Activated T-cell treated with anti-CD3 and anti-CD28 coated beads, Interleukin-2, amount 50 U/mL, for 24 hours (primary cell): ENCODE measurements around the gene STK4.
A peak's percentile ranks its signal among the peaks of the same experiment; 100 is the strongest.

Experiments used
- DNase-seq: peaks from one replicate; pipeline ENCODE4 v3.0.0-alpha.2; 2020
- H3K27ac Mint-ChIP-seq: 2 replicates; pipeline ENCODE4 v1.8.0; 2020; ENCODE audit warnings: mild to moderate bottlenecking, mixed read lengths
- H3K27me3 Mint-ChIP-seq: 2 replicates; pipeline ENCODE4 v1.8.0; 2020; ENCODE audit warnings: mixed read lengths
- H3K36me3 Mint-ChIP-seq: 2 replicates; pipeline ENCODE4 v1.8.0; 2020; ENCODE audit warnings: low read depth, mixed read lengths
- H3K4me1 Mint-ChIP-seq: 2 replicates; pipeline ENCODE4 v1.8.0; 2020; ENCODE audit warnings: low read depth, mixed read lengths
- H3K4me3 Mint-ChIP-seq: 2 replicates; pipeline ENCODE4 v1.8.0; 2020; ENCODE audit warnings: mild to moderate bottlenecking, moderate library complexity, mixed read lengths
- H3K9me3 Mint-ChIP-seq: 2 replicates; pipeline ENCODE4 v1.8.0; 2020; ENCODE audit warnings: mixed read lengths

STK4 gene

DNA sequence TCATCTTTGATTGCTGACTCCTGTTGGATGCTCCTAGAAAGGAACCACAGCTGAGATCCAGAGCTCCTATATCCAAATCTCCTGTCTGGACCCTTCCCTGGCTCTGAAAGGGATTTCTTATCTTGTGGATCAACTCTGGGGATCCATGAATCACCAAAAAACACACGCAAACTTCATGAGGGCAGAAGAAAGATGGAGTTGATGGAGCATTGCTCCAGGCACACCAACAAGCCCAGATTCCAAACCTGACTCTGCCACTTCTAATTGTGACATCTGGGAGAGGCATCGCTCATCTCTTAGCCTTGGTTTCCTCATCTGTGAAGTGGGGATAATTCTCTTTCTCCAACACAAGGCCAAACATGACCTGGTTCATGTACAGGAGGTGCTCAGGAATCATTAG is 127.9 kb downstream of the STK4 start:
- no peaks in the 10 kb centered on the region for H3K9me3 Mint-ChIP-seq
- DNase-seq = no peak
- no peak overlapping the region for H3K27ac Mint-ChIP-seq
- peaks cover 19% of the 10 kb centered on the region for H3K36me3 Mint-ChIP-seq
- peaks cover 26% of the 10 kb centered on the region for H3K27me3 Mint-ChIP-seq
- no peak overlapping the region for H3K4me3 Mint-ChIP-seq
- peaks cover 14% of the 10 kb centered on the region for H3K4me1 Mint-ChIP-seq

DNA sequence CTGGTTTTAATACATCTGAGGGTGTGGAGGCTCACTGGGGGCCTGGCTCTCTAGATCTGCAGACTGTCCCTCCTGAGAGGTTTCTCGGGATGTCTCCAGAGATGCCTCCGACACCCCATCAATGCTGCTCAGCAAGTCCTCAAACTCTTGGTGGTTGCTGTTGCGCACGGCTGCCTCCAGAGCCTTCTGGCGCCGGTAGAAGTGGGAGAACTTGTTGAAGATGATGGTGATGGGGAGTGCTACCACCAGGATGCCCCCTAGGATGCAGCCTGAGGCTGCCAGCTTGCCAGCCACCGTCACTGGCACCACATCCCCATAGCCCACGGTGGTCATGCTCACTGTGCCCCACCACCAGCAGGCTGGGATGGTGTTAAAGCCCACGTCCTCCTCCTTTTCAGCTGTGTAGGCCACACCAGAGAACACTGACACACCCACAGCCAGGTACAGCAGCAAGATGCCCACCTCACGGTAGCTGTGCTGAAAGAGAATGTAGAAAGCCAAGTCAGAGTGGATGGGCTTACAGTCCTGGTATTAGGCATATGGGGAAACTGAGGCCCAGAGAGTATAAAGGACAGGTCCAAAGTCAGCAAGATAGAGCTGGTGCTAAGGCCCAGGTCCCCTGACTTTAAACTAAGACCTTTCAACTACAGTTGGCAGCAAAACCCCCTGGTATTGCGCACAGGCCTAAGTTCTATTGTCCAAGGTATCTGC is 128.7 kb downstream of the STK4 start:
- Mint-ChIP-seq H3K4me1 (peaks cover 14% of the 10 kb centered on the region), H3K27ac (no peak overlapping the region), H3K27me3 (peaks cover 34% of the 10 kb centered on the region), H3K9me3 (no peaks in the 10 kb centered on the region), H3K4me3 (no peak overlapping the region), H3K36me3 (peaks cover 11% of the 10 kb centered on the region)
- DNase-seq = no peak

GRCh38 chr20:45095805-45096238 is 129.5 kb downstream of the STK4 start:
- H3K36me3 Mint-ChIP-seq = peaks cover 4% of the 10 kb centered on the region
- H3K27ac Mint-ChIP-seq = no peak overlapping the region
- no peak overlapping the region for H3K4me3 Mint-ChIP-seq
- H3K27me3 Mint-ChIP-seq = peaks cover 41% of the 10 kb centered on the region
- H3K9me3 Mint-ChIP-seq = no peaks in the 10 kb centered on the region
- DNase-seq = peak; percentile 65
- peaks cover 15% of the 10 kb centered on the region for H3K4me1 Mint-ChIP-seq

GRCh38 chr20:45096781-45097180 is 130.5 kb downstream of the STK4 start:
- Mint-ChIP-seq H3K9me3 (no peaks in the 10 kb centered on the region), H3K27ac (no peak overlapping the region), H3K4me3 (no peak overlapping the region), H3K36me3 (no peaks in the 10 kb centered on the region), H3K4me1 (peaks cover 18% of the 10 kb centered on the region), H3K27me3 (peaks cover 48% of the 10 kb centered on the region)
- no peak for DNase-seq

DNA sequence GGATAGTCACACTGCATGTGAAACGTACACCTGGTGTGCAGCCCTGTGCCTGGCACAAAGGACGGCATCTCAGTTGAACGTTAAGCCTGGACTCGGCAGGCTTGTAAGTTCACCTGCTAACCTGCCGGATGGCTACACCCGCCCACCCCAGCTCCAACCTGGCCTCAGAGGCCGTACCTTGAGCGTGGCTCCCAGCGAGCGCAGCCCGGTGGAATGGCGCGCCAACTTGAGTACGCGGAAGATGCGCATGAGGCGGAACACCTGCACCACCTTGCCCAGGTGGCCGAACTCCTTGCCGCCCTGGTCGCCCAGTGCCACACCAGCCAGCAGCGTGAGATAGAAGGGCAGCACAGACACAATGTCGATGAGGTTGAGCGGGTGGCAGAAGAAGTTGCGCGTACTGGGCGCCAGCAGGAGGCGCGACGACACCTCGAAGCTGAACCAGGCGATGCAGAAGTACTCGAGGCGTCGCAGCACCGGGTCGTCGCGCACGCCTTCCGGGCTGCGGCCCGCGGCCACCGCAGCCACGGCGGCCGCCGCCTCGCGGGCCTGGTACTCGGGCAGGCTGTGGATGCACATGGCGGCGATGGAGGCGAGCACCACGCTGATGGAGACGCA is 131.3 kb downstream of the STK4 start:
- no peaks in the 10 kb centered on the region for H3K36me3 Mint-ChIP-seq
- peaks cover 53% of the 10 kb centered on the region for H3K27me3 Mint-ChIP-seq
- H3K9me3 Mint-ChIP-seq = no peaks in the 10 kb centered on the region
- H3K4me3 Mint-ChIP-seq = peak overlapping the region; percentile 46
- peak overlapping the region; percentile 75 for H3K27ac Mint-ChIP-seq
- peaks cover 18% of the 10 kb centered on the region for H3K4me1 Mint-ChIP-seq
- peak; percentile 66 for DNase-seq

- Mint-ChIP-seq H3K4me3 (peak overlapping the region; percentile 23), H3K36me3 (no peaks in the 10 kb centered on the region), H3K27me3 (peaks cover 53% of the 10 kb centered on the region), H3K27ac (no peak overlapping the region), H3K4me1 (peaks cover 18% of the 10 kb centered on the region), H3K9me3 (no peaks in the 10 kb centered on the region)
- DNase-seq = peak; percentile 55
These were observed 131.9 kb downstream of the STK4 start for GRCh38 chr20:45098103-45098773.

GRCh38 chr20:45100563-45101245 is 134.4 kb downstream of the STK4 start, which contains the start of gene KCNS1:
Gene KCNS1, minus strand, starts transcription at chr20:45101127. Its CDS starts 1,891 bp downstream, at chr20:45099236.
- Mint-ChIP-seq H3K4me1 (peaks cover 15% of the 10 kb centered on the region), H3K4me3 (no peak within 1 kb of the TSS), H3K27ac (no peak within 1 kb of the TSS), H3K9me3 (no peaks in the 10 kb centered on the region), H3K36me3 (no peaks in the 10 kb centered on the region), H3K27me3 (peaks cover 63% of the 10 kb centered on the region)
- DNase-seq = no peak

DNA sequence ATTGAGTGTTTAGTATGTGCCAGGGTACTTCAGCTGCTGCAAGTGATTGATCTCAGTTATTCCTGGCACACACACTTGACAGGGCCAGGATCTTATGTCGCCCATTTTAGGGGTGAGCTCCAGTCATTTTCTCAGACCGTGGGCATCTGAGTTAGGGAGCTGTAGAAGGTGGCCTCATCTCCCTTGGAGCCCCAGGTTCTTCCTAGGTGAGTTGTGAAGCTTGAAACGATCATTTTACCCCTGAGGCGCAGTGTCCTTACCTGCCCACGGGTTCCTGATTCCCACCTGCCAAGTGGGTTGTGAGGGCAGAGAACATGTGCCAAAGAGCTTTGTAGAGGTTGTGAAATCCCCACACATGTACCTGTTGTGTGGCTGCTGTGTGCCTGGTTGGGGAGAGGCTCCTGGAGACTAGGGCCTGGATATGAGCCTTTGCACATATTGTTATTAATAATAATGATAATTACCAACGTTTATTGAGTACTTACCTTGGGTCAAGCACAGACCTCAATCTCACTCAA is 135.1 kb downstream of the STK4 start:
- Mint-ChIP-seq H3K36me3 (no peaks in the 10 kb centered on the region), H3K9me3 (no peaks in the 10 kb centered on the region), H3K27me3 (peaks cover 57% of the 10 kb centered on the region), H3K4me1 (peaks cover 13% of the 10 kb centered on the region), H3K27ac (no peak overlapping the region), H3K4me3 (no peak overlapping the region)
- no peak for DNase-seq

DNA sequence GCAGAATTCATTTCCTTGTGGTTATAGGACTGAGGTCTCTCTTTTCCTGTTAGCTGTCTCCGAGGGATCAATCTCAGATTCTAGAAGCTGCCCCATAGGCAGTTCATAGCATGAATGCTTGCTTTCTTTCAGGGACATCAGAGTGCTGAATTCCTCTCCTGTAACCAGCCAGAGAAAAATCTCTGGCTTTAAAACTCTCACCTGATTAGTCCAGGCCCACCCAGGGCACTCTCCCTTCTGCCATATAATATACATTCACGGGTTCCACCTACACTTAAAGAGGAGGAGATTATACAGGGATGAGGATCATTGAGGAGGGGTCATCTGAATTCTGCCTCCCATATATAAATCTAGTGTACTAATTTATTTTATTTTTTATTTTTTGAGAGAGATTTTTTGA is 136.8 kb downstream of the STK4 start:
- Mint-ChIP-seq H3K4me3 (no peak overlapping the region), H3K4me1 (peaks cover 8% of the 10 kb centered on the region), H3K36me3 (no peaks in the 10 kb centered on the region), H3K27me3 (peaks cover 44% of the 10 kb centered on the region), H3K9me3 (no peaks in the 10 kb centered on the region), H3K27ac (no peak overlapping the region)
- DNase-seq = no peak

DNA sequence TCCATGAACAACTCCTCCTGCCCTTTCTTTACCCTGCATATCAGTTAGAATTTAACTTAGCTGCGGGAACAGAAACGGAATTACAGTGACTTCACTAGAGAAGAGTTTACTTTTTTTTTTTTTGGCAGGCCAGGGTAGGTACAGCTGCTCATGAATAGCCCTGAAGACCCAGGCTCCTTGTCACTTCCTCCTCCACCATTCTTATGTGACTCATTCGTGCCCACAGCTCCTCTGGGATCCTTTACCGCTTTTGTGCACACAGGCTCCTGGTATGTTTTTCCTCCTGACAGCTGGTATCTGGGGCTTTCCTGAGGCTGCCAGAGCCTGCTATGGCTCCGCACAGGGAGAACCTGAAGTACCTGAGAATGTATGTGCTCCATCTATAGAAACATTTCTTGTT is 138.5 kb downstream of the STK4 start:
- no peaks in the 10 kb centered on the region for H3K36me3 Mint-ChIP-seq
- H3K9me3 Mint-ChIP-seq = no peaks in the 10 kb centered on the region
- no peak overlapping the region for H3K4me3 Mint-ChIP-seq
- peaks cover 4% of the 10 kb centered on the region for H3K4me1 Mint-ChIP-seq
- H3K27me3 Mint-ChIP-seq = peaks cover 31% of the 10 kb centered on the region
- DNase-seq = no peak
- H3K27ac Mint-ChIP-seq = no peak overlapping the region

DNA sequence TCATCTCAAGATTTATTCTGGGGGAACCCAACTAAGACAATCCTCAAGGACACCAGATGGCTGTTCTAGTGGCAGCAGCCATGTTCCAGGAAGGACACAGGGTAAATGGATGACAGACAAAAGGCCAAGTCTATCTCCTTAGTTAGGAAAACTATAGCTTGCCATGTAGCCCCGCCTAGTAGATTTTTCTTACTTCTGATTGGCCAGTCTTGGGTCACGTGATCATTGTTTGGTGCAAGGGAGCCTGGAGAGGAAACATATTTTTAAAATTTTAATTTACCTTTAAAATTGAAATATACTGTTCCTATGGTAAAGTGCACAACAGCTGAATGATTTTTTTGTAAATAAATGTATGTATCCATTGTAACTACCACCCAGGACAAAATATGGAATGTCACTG is 139.0 kb downstream of the STK4 start:
- Mint-ChIP-seq H3K4me1 (peaks cover 4% of the 10 kb centered on the region), H3K27me3 (peaks cover 25% of the 10 kb centered on the region), H3K27ac (no peak overlapping the region), H3K36me3 (no peaks in the 10 kb centered on the region), H3K9me3 (no peaks in the 10 kb centered on the region), H3K4me3 (no peak overlapping the region)
- DNase-seq = no peak

DNA sequence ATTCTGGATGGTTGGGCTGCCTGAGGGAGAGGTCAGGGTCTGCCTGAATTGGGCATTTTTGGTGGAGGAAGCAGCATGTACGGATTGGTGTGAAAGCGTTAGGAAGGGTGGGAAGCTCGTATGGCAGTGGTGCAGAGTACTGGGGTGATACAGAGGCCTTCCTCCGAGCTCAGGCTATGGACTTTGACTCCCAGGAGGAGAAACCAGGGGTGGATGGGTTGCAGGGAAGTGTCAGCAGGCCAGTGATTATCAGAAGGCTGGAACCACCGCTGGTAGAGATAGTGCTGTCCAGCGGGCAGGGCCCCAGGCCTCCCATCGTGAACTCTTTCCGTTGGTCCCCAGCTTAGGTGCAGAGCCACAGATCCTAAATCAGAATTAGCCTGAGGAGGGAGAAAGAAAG is 143.3 kb downstream of the STK4 start:
- DNase-seq = no peak
- Mint-ChIP-seq H3K27ac (no peak overlapping the region), H3K36me3 (no peaks in the 10 kb centered on the region), H3K4me3 (no peak overlapping the region), H3K9me3 (no peaks in the 10 kb centered on the region), H3K4me1 (peaks cover 2% of the 10 kb centered on the region), H3K27me3 (peaks cover 3% of the 10 kb centered on the region)

DNA sequence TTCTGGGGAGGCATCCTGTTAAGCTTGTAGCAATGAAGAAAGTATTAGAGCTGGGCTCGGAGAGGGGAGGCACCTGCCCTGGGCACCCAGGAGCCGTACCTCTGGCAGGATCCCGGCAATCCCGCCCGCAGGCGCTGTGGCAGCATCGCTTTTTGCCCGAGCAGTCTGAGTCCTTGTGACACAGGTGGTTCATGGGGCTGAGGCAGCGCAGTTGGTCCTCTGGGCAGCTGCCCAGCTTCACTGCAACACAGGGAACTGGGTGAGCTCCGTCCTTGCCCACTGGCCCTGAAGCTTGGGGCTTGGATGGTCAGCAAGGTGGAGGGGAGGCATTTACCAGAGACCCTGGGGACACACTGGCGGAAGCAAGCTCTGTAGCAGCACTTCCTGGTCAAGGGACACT is 144.0 kb downstream of the STK4 start:
- Mint-ChIP-seq H3K4me3 (no peak overlapping the region), H3K27me3 (no peaks in the 10 kb centered on the region), H3K9me3 (no peaks in the 10 kb centered on the region), H3K4me1 (peaks cover 8% of the 10 kb centered on the region), H3K36me3 (no peaks in the 10 kb centered on the region), H3K27ac (no peak overlapping the region)
- DNase-seq = no peak

GRCh38 chr20:45111285-45111684 is 145.0 kb downstream of the STK4 start:
- no peaks in the 10 kb centered on the region for H3K27me3 Mint-ChIP-seq
- no peaks in the 10 kb centered on the region for H3K36me3 Mint-ChIP-seq
- H3K4me3 Mint-ChIP-seq = no peak overlapping the region
- no peak overlapping the region for H3K27ac Mint-ChIP-seq
- DNase-seq = no peak
- no peaks in the 10 kb centered on the region for H3K9me3 Mint-ChIP-seq
- peaks cover 11% of the 10 kb centered on the region for H3K4me1 Mint-ChIP-seq
